ENCODE measurements around the gene ARHGEF17.

GRCh38 chr11:73324665-73325035 lies 16.6 kb downstream of the ARHGEF17 start:
- TF ChIP-seq EZH2 (IDR thresholded peaks at IDR 0.05; ENCODE audit: borderline replicate concordance) (no peak), CTCF (IDR thresholded peaks at IDR 0.05; ENCODE audit: poor library complexity) (no peak)
